Esophagus squamous epithelium (tissue), 4 donors: Measurements from ENCODE around the gene HOXA4.

Source experiments
- POLR2A ChIP-seq, 4 donors: fragments of 450-650 bp; IDR thresholded peaks; one replicate each; pipeline ENCODE4 v1.6.1; 2017; ENCODE audit warnings: antibody characterized with exemption in 4 of 4, mild to moderate bottlenecking in 4 of 4, moderate library complexity in 3 of 4
- TF ChIP-seq, protein P1 (sequence below), 6 experiments: fragments of 450-650 bp in 4 of 6; fragments of 200-600 bp in 2 of 6; sonication (generic) in 2 of 6; IDR thresholded peaks; one replicate each; pipeline ENCODE4 v1.5.1; 2016 to 2019; ENCODE audit warnings: antibody characterized with exemption in 6 of 6, mild to moderate bottlenecking in 4 of 6, moderate library complexity in 4 of 6

- TF ChIP-seq, protein P1, sequence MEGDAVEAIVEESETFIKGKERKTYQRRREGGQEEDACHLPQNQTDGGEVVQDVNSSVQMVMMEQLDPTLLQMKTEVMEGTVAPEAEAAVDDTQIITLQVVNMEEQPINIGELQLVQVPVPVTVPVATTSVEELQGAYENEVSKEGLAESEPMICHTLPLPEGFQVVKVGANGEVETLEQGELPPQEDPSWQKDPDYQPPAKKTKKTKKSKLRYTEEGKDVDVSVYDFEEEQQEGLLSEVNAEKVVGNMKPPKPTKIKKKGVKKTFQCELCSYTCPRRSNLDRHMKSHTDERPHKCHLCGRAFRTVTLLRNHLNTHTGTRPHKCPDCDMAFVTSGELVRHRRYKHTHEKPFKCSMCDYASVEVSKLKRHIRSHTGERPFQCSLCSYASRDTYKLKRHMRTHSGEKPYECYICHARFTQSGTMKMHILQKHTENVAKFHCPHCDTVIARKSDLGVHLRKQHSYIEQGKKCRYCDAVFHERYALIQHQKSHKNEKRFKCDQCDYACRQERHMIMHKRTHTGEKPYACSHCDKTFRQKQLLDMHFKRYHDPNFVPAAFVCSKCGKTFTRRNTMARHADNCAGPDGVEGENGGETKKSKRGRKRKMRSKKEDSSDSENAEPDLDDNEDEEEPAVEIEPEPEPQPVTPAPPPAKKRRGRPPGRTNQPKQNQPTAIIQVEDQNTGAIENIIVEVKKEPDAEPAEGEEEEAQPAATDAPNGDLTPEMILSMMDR (IDR thresholded peaks at IDR 0.05): no peak
- no peak for TF ChIP-seq POLR2A (IDR thresholded peaks at IDR 0.05)
Observed at GRCh38 chr7:27111751-27112277, 18.7 kb downstream of the HOXA4 start.
